ENCODE data around the gene ITPK1. TPM values are rescaled to one million over a fixed set of nuclear protein-coding genes. Genes with fewer than 3 reads are reported as not detected.

The ITPK1 gene
- total RNA-seq, 2 donors from 2014 or later: 57.9 to 92.1 TPM

- no peaks in the 10 kb centered on the region for H3K27me3 Mint-ChIP-seq
- DNase-seq (ENCODE audit: low spot score) (no peak), ATAC-seq (no peak)
- no peak overlapping the region for H3K27ac Mint-ChIP-seq
- H3K36me3 Mint-ChIP-seq: no peaks in the 10 kb centered on the region
- H3K9me3 Mint-ChIP-seq: no peaks in the 10 kb centered on the region
- H3K4me1 Mint-ChIP-seq (ENCODE audit: low read depth in 2 of 2): peaks cover 9 to 17% of the 10 kb centered on the region in 2 donors
- no peak overlapping the region for H3K4me3 Mint-ChIP-seq
These were observed 63.9 kb downstream of the ITPK1 start for GRCh38 chr14:93051600-93052546.

- no peak for ATAC-seq
- Mint-ChIP-seq H3K27ac (no peak overlapping the region), H3K27me3 (no peaks in the 10 kb centered on the region), H3K4me3 (no peak overlapping the region), H3K9me3 (no peaks in the 10 kb centered on the region), H3K36me3 (no peaks in the 10 kb centered on the region), H3K4me1 (ENCODE audit: low read depth in 2 of 2) (peaks cover 8 to 19% of the 10 kb centered on the region in 2 donors)
- DNase-seq (ENCODE audit: low spot score): no peak
These were observed 65.0 kb downstream of the ITPK1 start for GRCh38 chr14:93050761-93051160.

- H3K4me3 Mint-ChIP-seq: no peak overlapping the region
- no peak for ATAC-seq
- H3K9me3 Mint-ChIP-seq: no peaks in the 10 kb centered on the region
- no peaks in the 10 kb centered on the region for H3K27me3 Mint-ChIP-seq
- no peak overlapping the region for H3K27ac Mint-ChIP-seq
- no peaks in the 10 kb centered on the region for H3K36me3 Mint-ChIP-seq
- H3K4me1 Mint-ChIP-seq (ENCODE audit: low read depth in 2 of 2): peaks cover 8 to 19% of the 10 kb centered on the region in 2 donors
- DNase-seq (ENCODE audit: low spot score): no peak
These were observed 65.8 kb downstream of the ITPK1 start for GRCh38 chr14:93049867-93050331.

- Mint-ChIP-seq H3K9me3 (no peaks in the 10 kb centered on the region), H3K27me3 (no peaks in the 10 kb centered on the region), H3K4me1 (ENCODE audit: low read depth in 2 of 2) (peaks cover 13 to 24% of the 10 kb centered on the region in 2 donors), H3K36me3 (no peaks in the 10 kb centered on the region), H3K4me3 (no peak overlapping the region), H3K27ac (no peak overlapping the region)
- DNase-seq (ENCODE audit: low spot score) (no peak), ATAC-seq (no peak)
These were observed 66.4 kb downstream of the ITPK1 start for GRCh38 chr14:93049315-93049714.

- no peak overlapping the region for H3K4me3 Mint-ChIP-seq
- H3K27ac Mint-ChIP-seq: no peak overlapping the region
- H3K27me3 Mint-ChIP-seq: no peaks in the 10 kb centered on the region
- ATAC-seq (no peak), DNase-seq (ENCODE audit: low spot score) (no peak)
- no peaks in the 10 kb centered on the region for H3K36me3 Mint-ChIP-seq
- no peaks in the 10 kb centered on the region for H3K9me3 Mint-ChIP-seq
- peaks cover 18 to 27% of the 10 kb centered on the region in 2 donors for H3K4me1 Mint-ChIP-seq (ENCODE audit: low read depth in 2 of 2)
These were observed 66.9 kb downstream of the ITPK1 start for GRCh38 chr14:93048843-93049242.

- Mint-ChIP-seq H3K9me3 (no peaks in the 10 kb centered on the region), H3K27ac (no peak overlapping the region), H3K27me3 (no peaks in the 10 kb centered on the region), H3K4me1 (ENCODE audit: low read depth in 2 of 2) (peaks cover 28 to 34% of the 10 kb centered on the region in 2 donors), H3K4me3 (no peak overlapping the region), H3K36me3 (no peaks in the 10 kb centered on the region)
- ATAC-seq (no peak), DNase-seq (ENCODE audit: low spot score) (no peak)
These were observed 68.1 kb downstream of the ITPK1 start for GRCh38 chr14:93047661-93048060.

DNA sequence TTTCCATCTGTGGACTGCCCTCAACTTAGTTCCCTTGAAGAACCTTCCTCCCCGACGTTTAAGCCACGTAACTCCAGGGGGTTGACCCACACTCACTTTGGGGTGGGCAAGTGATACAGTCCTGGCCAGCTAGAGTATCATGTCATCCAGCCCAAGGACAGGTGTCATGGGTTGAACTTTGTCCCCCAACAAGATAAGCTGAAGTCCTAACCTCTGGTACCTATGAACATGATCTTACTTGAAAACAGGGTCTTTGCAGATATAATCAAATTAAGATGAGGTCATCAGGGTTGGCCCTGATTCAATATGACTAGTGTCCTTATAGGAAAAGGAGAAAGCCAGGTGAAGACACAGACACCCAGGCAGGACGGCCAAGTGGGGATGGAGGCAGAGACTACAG is 68.6 kb downstream of the ITPK1 start:
- H3K9me3 Mint-ChIP-seq: no peaks in the 10 kb centered on the region
- ATAC-seq: no peak
- peaks cover 32 to 39% of the 10 kb centered on the region in 2 donors for H3K4me1 Mint-ChIP-seq (ENCODE audit: low read depth in 2 of 2)
- no peak overlapping the region for H3K27ac Mint-ChIP-seq
- DNase-seq (ENCODE audit: low spot score): no peak
- no peaks in the 10 kb centered on the region for H3K27me3 Mint-ChIP-seq
- H3K4me3 Mint-ChIP-seq: no peak overlapping the region
- no peaks in the 10 kb centered on the region for H3K36me3 Mint-ChIP-seq

GRCh38 chr14:93046705-93047050 is 69.0 kb downstream of the ITPK1 start:
- Mint-ChIP-seq H3K27ac (no peak overlapping the region), H3K36me3 (no peaks in the 10 kb centered on the region), H3K4me3 (no peak overlapping the region), H3K4me1 (ENCODE audit: low read depth in 2 of 2) (peaks cover 37 to 44% of the 10 kb centered on the region in 2 donors), H3K9me3 (no peaks in the 10 kb centered on the region), H3K27me3 (no peaks in the 10 kb centered on the region)
- no peak for DNase-seq (ENCODE audit: low spot score)
- ATAC-seq: no peak

DNA sequence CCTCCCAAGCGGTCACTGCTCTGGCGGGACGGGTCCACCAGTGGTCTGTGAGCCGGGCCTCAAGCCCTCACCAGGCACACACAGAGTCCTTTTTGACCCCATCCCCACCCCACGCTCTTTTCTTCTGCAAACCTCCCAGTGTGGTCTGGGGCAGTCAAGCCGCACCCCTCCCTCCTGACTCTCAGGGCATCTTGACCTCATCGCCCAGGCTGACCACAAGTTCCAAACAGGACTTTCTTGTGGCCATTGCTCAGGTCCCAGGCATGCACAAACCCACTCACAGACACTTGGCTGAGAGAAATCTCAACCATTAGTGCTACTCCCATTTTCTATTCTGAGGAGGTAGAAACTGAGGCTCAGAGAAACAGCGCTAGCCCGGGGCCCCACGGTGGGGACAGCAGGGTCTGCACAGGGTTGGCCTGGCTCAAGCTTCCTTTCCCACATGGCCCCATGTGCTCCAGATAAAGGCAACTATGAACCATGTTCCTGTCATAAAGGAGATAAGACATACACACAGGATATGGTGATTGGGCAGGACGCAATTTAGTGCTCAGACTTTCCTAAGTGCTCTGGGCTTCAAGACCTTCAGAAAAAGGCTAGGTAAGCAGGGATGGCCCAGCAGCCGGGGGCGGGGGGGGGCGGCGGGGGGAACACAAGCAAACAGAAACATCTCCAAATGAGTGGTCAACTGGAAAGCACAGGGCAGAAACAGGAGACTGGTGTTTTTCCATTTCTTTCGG is 69.6 kb downstream of the ITPK1 start:
- Mint-ChIP-seq H3K27me3 (no peaks in the 10 kb centered on the region), H3K36me3 (no peaks in the 10 kb centered on the region), H3K9me3 (no peaks in the 10 kb centered on the region), H3K4me1 (ENCODE audit: low read depth in 2 of 2) (peaks cover 41 to 50% of the 10 kb centered on the region in 2 donors), H3K27ac (peak overlapping the region in 1 of 2 donors; percentile 42), H3K4me3 (peak overlapping the region; percentile 21)
- no peak for ATAC-seq
- no peak for DNase-seq (ENCODE audit: low spot score)

DNA sequence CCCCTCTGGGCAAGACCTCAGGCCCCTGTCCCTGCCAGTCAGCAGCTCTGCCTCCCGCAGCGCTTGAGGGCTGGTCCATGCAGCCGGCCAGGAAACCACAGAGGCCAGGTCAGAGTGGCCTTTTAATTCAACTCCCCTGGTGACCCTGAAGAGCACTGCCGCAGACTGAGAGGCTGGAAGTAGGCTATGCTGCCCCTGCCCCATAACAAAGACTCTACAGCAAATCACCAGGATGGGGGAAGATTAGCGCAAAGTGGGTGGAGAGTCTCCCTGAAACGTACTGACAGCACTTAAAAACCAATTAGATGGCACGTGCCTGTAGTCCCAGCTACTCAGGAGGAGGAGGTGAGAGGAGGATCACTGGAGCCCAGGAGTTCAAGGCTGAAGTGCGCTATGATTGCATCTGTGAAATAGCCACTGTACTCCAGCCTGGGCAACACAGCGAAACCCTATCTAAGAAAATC is 70.5 kb downstream of the ITPK1 start:
- H3K27ac Mint-ChIP-seq: peak overlapping the region; percentile 27 to 86
- ATAC-seq: peak; percentile 18 to 43
- H3K4me1 Mint-ChIP-seq (ENCODE audit: low read depth in 2 of 2): peaks cover 48 to 58% of the 10 kb centered on the region in 2 donors
- no peak for DNase-seq (ENCODE audit: low spot score)
- no peaks in the 10 kb centered on the region for H3K27me3 Mint-ChIP-seq
- peak overlapping the region; percentile 40 for H3K4me3 Mint-ChIP-seq
- no peaks in the 10 kb centered on the region for H3K9me3 Mint-ChIP-seq
- H3K36me3 Mint-ChIP-seq: no peaks in the 10 kb centered on the region

GRCh38 chr14:93044556-93044955 is 71.2 kb downstream of the ITPK1 start:
- ATAC-seq (peak; percentile 62), DNase-seq (ENCODE audit: low spot score) (no peak)
- Mint-ChIP-seq H3K4me3 (peak overlapping the region; percentile 40), H3K27me3 (no peaks in the 10 kb centered on the region), H3K9me3 (no peaks in the 10 kb centered on the region), H3K27ac (peak overlapping the region; percentile 27 to 86), H3K4me1 (ENCODE audit: low read depth in 2 of 2) (peaks cover 48 to 61% of the 10 kb centered on the region in 2 donors), H3K36me3 (no peaks in the 10 kb centered on the region)

- peaks cover 51 to 61% of the 10 kb centered on the region in 2 donors for H3K4me1 Mint-ChIP-seq (ENCODE audit: low read depth in 2 of 2)
- H3K27me3 Mint-ChIP-seq: no peaks in the 10 kb centered on the region
- ATAC-seq: no peak
- no peaks in the 10 kb centered on the region for H3K36me3 Mint-ChIP-seq
- no peaks in the 10 kb centered on the region for H3K9me3 Mint-ChIP-seq
- H3K27ac Mint-ChIP-seq: peak overlapping the region; percentile 27 to 86
- no peak for DNase-seq (ENCODE audit: low spot score)
- peak overlapping the region; percentile 40 for H3K4me3 Mint-ChIP-seq
These were observed 71.6 kb downstream of the ITPK1 start for GRCh38 chr14:93044121-93044520.

- Mint-ChIP-seq H3K27me3 (no peaks in the 10 kb centered on the region), H3K9me3 (no peaks in the 10 kb centered on the region), H3K36me3 (no peaks in the 10 kb centered on the region), H3K4me1 (ENCODE audit: low read depth in 2 of 2) (peaks cover 55 to 62% of the 10 kb centered on the region in 2 donors), H3K27ac (peak overlapping the region in 1 of 2 donors; percentile 86), H3K4me3 (no peak overlapping the region)
- DNase-seq (ENCODE audit: low spot score) (no peak), ATAC-seq (no peak)
These were observed 72.5 kb downstream of the ITPK1 start for GRCh38 chr14:93042968-93043940.

Measured in natural killer cell treated with Interleukin-12 subunit alpha and Interleukin-12 subunit beta and Interleukin-15 and Interleukin-18, amount 100 ng/mL, for 72 hours (primary cell).